Activated T-helper 1 cell treated with anti-CD3 and anti-CD28 coated beads, Interleukin-12 subunit alpha, Interleukin-12 subunit beta, Interleukin-2, Interleukin-4 antibody, amounts not matched to agents 30 ng/mL and 10 ng/mL and 1 ng/mL, durations not matched to agents 14 hours and 24 hours and 36 hours (primary cell): ENCODE data around the gene RANBP1. TPM values are rescaled to one million over a fixed set of nuclear protein-coding genes. Genes with fewer than 3 reads are reported as not detected.
"Not testable (repeated sequence)": the region's sequence is repeated elsewhere in the genome, so short reads cannot be mapped to it uniquely, and the experiment has no call there.

Experiments
- DNase-seq: peaks from one replicate; pipeline ENCODE4 v3.0.0; 2021; ENCODE audit warnings: low spot score
- H3K27ac Mint-ChIP-seq: one replicate; pipeline ENCODE4 v1.8.0; 2021; ENCODE audit warnings: mild to moderate bottlenecking, mixed read lengths
- H3K27me3 Mint-ChIP-seq: one replicate; pipeline ENCODE4 v1.8.0; 2022; ENCODE audit warnings: mild to moderate bottlenecking, moderate library complexity, mixed read lengths; ENCODE audit not compliant: insufficient read depth
- H3K36me3 Mint-ChIP-seq: one replicate; pipeline ENCODE4 v1.8.0; 2021; ENCODE audit warnings: low read depth, mixed read lengths
- H3K4me1 Mint-ChIP-seq: one replicate; pipeline ENCODE4 v1.8.0; 2021; ENCODE audit warnings: low read depth, mixed read lengths
- H3K4me3 Mint-ChIP-seq: one replicate; pipeline ENCODE4 v1.8.0; 2021; ENCODE audit warnings: mild to moderate bottlenecking, moderate library complexity, mixed read lengths
- H3K9me3 Mint-ChIP-seq: one replicate; pipeline ENCODE4 v1.8.0; 2021; ENCODE audit warnings: mixed read lengths
- intact Hi-C: fragments of 100-400 bp; cut with micrococcal nuclease; formaldehyde crosslinking; loops from one replicate; pipeline ENCODE4 v1.15.1; 2024
- total RNA-seq: library from RNA; stranded (reverse); gene quantifications from 2 replicates; pipeline ENCODE4 v1.2.3, GENCODE V29; 2022

RANBP1 gene
- total RNA-seq = 509 and 524 TPM in 2 replicates

DNA sequence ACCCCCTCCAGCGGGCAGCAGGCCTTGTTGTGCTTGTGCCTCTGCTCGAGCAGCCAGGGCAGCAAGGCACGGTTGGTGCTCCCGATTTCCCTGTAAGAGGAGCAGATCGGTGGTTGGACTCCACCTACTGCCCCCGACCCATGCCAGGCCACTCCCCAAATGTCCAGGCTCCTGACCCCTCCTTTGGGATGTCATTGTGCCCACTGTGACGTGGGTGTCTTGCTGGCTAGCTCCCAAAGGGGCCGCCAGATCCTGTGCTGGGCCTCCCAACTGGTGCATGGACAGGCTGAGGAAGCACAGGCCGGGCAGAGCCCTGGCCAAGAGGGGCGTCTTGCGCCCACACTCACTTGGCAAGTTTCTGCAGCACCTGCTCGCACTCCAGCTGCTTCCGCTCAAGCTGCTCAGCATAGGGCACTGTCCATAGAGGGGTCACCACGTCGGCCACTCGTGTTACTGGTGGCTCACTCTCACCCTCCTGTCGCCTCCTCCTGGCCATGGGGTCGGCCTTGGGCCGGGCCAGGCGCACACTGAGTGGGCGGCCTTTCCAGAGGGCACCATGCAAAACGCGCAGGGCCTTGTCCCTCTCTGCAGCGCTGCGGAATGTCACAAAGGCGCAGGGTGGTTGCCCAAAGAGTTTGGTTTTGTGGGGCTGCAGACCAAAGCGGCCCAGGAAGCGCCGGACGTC lies at the start of gene RANBP1:
Gene RANBP1, plus strand, starts transcription at position 414 of the 685 bp plus-strand sequence. Its CDS starts 81 bp downstream, at position 495.
- DNase-seq = no peak
- H3K36me3 Mint-ChIP-seq = peaks cover 48% of the 10 kb centered on the region
- intact Hi-C loops = loop anchor here (10.0 kb wide), 1 partner anchor 889 kb away; the partner anchor contains the start of gene THAP7
- peak within 1 kb of the TSS; percentile 96 for H3K27ac Mint-ChIP-seq
- H3K4me3 Mint-ChIP-seq = peak within 1 kb of the TSS; percentile 94
- peaks cover 3% of the 10 kb centered on the region for H3K27me3 Mint-ChIP-seq
- no peaks in the 10 kb centered on the region for H3K9me3 Mint-ChIP-seq
- H3K4me1 Mint-ChIP-seq = peaks cover 43% of the 10 kb centered on the region

DNA sequence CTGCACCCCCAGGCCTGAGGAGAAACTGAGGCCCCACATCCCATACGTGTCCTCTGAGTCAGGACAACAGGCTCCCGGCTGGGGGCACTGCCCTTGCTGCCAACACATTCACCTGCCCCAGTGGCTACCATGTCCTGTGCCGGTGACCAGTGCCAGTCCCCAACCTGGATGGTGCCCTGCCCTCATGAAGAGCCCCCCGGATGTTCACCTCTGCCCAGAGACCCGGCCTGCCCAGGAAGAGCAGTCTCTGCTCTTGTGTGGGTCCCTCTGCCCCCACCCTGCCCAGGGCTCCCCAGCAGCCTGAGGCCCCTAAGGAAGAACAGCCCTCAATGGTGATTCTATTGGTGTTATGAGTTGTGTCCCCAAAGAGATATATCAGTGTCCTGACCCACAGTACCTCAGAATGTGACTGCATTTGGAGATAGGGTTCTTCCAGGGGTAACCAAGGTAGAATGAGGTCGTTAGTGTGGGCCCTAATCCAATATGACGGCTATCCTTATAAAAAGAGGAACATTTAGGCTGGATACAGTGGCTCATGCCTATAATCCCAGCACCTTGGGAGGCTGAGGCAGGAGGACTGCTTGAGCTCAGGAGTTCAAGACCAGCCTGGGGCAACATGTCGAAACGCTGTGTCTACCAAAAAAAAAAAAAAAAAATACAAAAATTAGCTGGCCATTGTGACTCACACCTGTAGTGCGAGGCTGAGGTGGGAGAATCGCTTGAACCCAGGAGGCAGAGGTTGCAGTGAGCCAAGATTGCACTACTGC lies 49.1 kb upstream of the RANBP1 start:
- Mint-ChIP-seq H3K36me3 (peaks cover 2% of the 10 kb centered on the region), H3K9me3 (no peaks in the 10 kb centered on the region), H3K4me1 (no peaks in the 10 kb centered on the region), H3K27me3 (no peaks in the 10 kb centered on the region), H3K27ac (no peak overlapping the region), H3K4me3 (no peak overlapping the region)
- no peak for DNase-seq
- intact Hi-C loops = no loop called here

DNA sequence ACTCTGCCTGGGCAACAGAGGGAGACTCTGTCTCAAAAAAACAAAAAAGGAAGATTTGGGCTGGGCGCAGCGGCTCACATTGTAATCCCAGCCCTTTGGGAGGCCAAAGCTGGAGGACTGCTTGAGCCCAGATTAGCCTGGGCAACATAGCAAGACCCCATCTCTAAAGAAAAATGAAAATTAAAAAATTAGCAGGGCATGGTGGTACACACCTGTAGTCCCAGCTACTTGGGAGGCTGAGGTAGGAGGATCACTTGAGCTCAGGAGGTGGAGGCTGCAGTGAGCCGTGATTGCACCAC lies 48.6 kb upstream of the RANBP1 start:
- intact Hi-C loops, DNase-seq, H3K36me3 Mint-ChIP-seq, H3K27me3 Mint-ChIP-seq, H3K9me3 Mint-ChIP-seq, H3K4me1 Mint-ChIP-seq, H3K27ac Mint-ChIP-seq, H3K4me3 Mint-ChIP-seq: not testable (repeated sequence)

DNA sequence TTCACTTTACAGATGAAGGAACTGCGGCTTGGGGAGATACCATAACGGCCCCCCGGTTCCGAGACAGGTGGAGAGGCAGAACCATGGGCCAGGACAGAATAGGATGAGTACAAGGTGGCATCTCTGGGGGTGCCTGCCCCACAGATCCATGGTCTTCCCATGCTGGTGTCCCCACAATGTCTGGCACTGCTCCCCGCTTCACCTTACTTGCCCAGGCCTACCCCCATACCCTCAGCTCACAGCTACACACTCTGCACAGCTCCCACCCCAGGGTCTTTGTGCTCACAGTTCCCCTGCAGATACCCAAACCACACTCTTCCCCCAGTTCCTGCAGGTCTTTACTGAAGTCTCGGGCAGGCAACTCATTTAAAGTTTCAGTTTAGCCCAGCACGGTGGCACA lies 47.3 kb upstream of the RANBP1 start:
- no peak for DNase-seq
- intact Hi-C loops = no loop called here
- no peak overlapping the region for H3K4me3 Mint-ChIP-seq
- no peaks in the 10 kb centered on the region for H3K36me3 Mint-ChIP-seq
- H3K27ac Mint-ChIP-seq = no peak overlapping the region
- no peaks in the 10 kb centered on the region for H3K4me1 Mint-ChIP-seq
- no peaks in the 10 kb centered on the region for H3K27me3 Mint-ChIP-seq
- no peaks in the 10 kb centered on the region for H3K9me3 Mint-ChIP-seq

DNA sequence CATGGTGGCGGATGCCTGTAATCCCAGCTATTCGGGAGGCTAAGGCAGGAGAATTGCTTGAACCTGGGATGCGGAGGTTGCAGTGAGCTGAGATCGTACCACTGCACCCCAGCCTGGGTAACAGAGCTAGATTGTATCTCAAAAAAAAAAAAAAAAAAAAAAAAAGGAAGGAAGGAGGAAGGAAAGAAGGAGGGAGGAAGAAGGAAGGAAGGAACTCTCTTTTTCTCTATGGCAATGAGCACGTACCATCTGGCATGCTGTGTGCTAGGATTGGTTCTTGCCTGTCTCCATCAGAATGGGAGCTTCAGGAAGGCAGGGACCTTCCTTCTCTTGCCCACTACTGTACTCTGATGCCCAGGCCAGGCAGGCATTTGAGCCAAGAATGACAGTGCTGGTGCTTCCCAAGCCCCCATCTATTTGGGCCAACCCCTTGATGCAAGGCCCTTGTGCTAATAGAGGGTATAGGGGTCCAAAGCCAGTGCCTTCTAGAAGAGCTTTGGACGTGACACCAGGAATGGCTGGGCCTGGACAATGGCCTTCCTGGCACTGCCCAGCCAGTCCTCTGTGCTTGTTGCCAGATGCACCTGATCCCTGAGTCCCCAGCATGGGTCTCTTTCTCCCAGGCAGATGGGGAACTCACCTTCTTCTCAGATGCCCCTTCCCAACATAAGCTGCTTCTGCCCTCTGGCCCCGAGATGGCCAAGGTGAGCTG lies 46.4 kb upstream of the RANBP1 start:
- Mint-ChIP-seq H3K9me3 (no peaks in the 10 kb centered on the region), H3K27ac (no peak overlapping the region), H3K4me3 (no peak overlapping the region), H3K4me1 (no peaks in the 10 kb centered on the region), H3K36me3 (no peaks in the 10 kb centered on the region), H3K27me3 (no peaks in the 10 kb centered on the region)
- intact Hi-C loops = no loop called here
- no peak for DNase-seq

DNA sequence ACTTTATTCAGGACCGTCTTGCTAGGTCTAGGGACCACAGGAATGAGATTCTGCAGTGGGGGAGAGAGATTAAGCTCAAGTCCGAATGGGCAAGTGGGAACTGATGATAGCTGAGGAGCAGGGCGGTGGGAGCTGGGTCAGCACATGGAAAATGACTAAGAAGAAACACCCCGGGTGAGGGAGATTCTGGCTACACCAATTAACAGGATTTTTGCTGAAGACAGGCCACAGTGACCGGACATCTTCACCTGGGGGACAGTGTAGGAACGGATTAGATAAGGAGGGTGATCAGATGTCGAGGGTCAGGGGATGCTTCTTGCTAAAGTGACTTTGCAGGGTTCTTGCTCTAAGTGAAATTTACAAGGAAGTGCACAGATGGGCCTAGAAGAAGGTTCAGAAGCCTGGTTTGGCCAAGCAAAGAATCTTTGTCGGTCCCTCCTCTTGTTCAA lies 44.4 kb upstream of the RANBP1 start:
- no peak overlapping the region for H3K27ac Mint-ChIP-seq
- no peak overlapping the region for H3K4me3 Mint-ChIP-seq
- intact Hi-C loops = no loop called here
- H3K4me1 Mint-ChIP-seq = no peaks in the 10 kb centered on the region
- H3K36me3 Mint-ChIP-seq = no peaks in the 10 kb centered on the region
- H3K27me3 Mint-ChIP-seq = no peaks in the 10 kb centered on the region
- DNase-seq = no peak
- H3K9me3 Mint-ChIP-seq = no peaks in the 10 kb centered on the region

DNA sequence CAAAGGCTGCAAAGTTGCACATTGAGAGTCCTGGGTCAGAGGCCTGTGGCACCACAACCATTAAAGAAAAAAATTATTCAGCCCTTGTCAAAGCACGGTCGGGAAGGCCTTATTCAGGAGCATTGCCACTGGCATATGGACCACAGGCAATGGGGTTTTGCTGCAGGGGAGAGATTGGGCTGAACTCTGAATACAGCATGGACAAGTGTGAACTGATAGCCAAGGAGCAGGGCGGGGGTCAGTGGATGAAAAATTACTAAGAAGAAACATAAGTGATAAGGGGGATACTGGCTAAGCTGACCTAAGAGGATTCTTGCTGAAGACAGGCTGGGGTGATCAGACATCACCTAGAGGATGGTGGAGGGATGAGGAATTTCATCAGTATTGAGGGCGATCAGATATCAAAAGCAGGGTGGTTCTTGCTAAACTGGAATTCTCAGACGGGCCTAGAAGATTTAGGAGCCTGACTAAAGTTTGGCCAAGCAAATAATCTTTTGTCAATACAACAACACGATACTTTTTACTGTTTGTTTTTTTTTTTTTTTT lies 39.2 kb upstream of the RANBP1 start:
- no peak overlapping the region for H3K27ac Mint-ChIP-seq
- intact Hi-C loops = no loop called here
- peaks cover 12% of the 10 kb centered on the region for H3K4me1 Mint-ChIP-seq
- DNase-seq = no peak
- no peaks in the 10 kb centered on the region for H3K9me3 Mint-ChIP-seq
- no peaks in the 10 kb centered on the region for H3K27me3 Mint-ChIP-seq
- H3K4me3 Mint-ChIP-seq = no peak overlapping the region
- H3K36me3 Mint-ChIP-seq = peaks cover 3% of the 10 kb centered on the region

DNA sequence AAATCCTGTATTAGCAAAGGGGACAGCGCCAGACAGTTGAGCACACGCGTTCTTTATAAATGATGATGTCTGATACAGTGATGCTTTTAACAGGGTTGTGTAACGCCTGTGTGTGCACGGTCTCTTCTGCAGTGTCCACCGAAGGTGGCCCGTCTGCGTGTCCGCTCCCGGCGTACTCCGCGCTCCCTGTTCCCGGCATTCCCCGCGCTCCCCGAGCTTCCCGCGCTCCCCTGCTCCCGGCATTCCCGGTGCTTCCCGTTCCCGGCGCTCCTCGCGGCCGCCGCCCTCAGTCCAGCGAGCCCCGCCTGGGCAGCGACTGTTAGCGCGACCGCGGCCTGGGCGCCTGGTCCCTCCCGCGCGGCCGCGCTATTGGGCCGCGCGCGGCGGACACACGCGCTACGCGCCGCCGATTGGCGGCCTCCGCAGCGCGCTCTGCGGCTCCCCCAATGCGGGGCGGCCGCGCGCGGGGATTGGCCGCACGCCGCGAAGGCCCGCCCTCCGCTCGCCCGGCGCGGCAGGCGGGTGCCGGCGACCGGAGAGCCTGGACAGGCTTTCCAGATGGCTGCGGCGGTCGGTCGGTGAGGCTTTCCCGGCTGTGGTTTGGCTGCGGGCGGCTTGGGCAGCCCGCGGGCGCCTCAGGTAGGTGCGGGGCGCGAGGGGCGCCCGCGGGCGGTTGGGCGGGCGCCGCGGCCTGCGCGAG lies 36.0 kb upstream of the RANBP1 start, which contains the start of gene DGCR8:
Gene DGCR8, plus strand, starts transcription at position 497 of the 700 bp plus-strand sequence. CDS start 5,723 bp downstream, outside the sequence.
- Mint-ChIP-seq H3K36me3 (peaks cover 5% of the 10 kb centered on the region), H3K4me3 (peak within 1 kb of the TSS; percentile 86), H3K27me3 (no peaks in the 10 kb centered on the region), H3K4me1 (peaks cover 40% of the 10 kb centered on the region), H3K27ac (peak within 1 kb of the TSS; percentile 82), H3K9me3 (no peaks in the 10 kb centered on the region)
- DNase-seq = peak; percentile 74
- intact Hi-C loops = loop anchor here (1.0 kb wide), 6 partner anchors 20 to 225 kb away; partner anchors contain the start of genes ARVCF, TANGO2 and TRMT2A

DNA sequence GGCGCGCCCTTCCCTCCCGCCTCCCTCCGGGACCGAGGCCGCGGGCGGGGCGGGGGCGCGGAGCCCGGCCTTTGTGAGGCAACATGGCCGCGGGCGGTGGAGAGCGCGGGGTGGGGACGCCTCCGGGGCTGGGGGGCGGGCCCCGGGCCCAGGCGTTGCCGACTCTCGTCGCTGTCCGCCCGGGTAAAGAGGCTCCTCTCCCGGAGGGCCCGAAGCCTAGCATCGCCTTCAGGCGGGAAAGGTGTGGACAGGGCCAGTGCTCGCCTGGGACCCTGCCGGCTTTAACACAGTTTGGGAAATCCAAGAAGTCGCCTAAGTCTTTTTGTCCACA lies 35.5 kb upstream of the RANBP1 start:
- Mint-ChIP-seq H3K4me3 (peak overlapping the region; percentile 83), H3K27me3 (no peaks in the 10 kb centered on the region), H3K9me3 (no peaks in the 10 kb centered on the region), H3K36me3 (peaks cover 6% of the 10 kb centered on the region), H3K4me1 (peaks cover 40% of the 10 kb centered on the region), H3K27ac (peak overlapping the region; percentile 82)
- intact Hi-C loops = loop anchor here (1.0 kb wide), 5 partner anchors 20 to 225 kb away; partner anchors contain the start of genes ARVCF and TRMT2A
- peak; percentile 71 for DNase-seq

DNA sequence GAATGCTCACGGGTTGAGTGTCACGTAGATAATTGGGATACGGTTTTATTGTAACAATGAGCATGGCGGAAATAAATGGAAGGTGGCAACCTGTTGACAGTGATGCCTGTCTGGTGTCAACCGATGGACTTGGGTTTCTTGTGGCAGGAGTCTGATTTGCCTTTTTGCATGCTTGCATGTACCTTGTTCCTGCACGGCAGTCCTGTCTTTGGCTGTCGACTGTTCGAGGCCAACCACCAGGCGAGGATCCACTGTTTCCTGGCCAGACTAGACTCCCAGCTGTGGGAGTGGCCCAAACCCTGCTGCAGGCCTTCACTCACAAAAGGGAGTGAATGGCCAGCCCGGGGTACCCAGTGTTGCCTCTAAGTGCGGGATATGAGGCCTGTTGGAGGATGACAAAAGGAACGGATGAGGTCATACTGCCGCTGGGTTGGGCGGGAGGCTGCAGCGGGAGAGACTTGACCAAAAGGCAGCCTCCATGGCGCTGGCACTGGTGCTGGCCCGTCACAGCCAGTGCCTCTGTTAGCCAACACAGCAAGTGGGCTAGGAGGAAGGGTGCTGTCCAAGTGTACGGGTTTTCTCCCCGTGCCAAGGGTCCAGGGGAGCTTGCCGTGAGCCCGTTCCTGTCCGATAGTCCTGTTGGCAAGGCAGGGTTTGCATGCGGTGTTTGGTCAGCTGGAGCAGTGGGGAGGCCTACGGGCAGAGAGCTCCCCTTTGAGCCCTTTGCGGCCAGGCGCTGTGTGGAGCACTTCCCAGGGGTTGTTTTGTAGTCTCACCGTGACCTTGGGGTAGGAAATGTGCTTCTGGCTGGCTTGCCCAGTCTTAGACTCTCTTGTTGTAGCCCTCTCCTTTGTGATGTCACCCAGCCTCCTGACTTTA lies 34.9 kb upstream of the RANBP1 start:
- intact Hi-C loops = loop anchor here (1.0 kb wide), 5 partner anchors 19 to 226 kb away; partner anchors contain the start of genes ARVCF and TRMT2A
- DNase-seq = no peak
- H3K4me1 Mint-ChIP-seq = peaks cover 40% of the 10 kb centered on the region

DNA sequence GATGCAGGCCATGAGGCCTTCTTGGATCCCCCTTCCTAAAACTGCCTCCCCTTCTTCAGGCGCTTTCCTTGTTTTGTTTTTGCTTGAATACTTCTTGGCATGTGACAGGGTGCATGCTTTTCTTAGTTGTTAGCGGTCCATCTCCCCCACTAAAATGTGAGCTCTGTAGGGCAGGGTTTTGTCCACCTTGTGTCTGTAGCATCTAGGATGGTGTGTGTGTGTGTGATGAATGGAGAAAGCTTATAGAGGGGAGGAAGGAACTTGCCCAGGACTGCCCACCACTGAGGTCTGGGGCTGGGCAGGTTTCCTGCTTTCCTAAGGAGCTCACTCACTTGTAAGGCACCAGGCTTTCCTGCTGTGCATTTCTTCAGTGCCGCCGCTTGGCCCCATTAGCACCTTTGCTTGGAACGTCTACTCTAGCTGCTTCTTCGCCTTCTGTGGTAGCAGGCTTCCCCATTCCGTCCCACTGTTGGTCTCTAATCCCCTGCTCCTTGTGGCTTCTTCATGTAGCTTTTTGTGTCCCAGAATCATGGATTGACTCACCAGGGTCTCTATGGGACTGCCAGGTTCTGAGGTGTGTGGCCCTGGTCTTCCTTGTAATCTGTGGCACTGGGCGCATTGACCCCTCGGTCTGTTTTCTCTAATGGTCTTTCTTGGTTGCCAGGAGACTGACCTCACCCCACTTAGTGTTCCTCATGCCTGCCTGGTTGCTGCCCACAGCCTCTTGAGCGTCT lies 32.6 kb upstream of the RANBP1 start:
- peak overlapping the region; percentile 53 for H3K4me3 Mint-ChIP-seq
- H3K9me3 Mint-ChIP-seq = no peaks in the 10 kb centered on the region
- peak overlapping the region; percentile 55 for H3K27ac Mint-ChIP-seq
- intact Hi-C loops = no loop called here
- peaks cover 25% of the 10 kb centered on the region for H3K36me3 Mint-ChIP-seq
- no peak for DNase-seq
- H3K27me3 Mint-ChIP-seq = no peaks in the 10 kb centered on the region
- peaks cover 40% of the 10 kb centered on the region for H3K4me1 Mint-ChIP-seq

More for the DNA sequence above, 34.9 kb upstream of the RANBP1 start:
- Mint-ChIP-seq H3K36me3 (peaks cover 7% of the 10 kb centered on the region), H3K27me3 (no peaks in the 10 kb centered on the region), H3K4me3 (peak overlapping the region; percentile 83), H3K27ac (peak overlapping the region; percentile 82), H3K9me3 (no peaks in the 10 kb centered on the region)
